Neural progenitor cell (in vitro differentiated cells): ENCODE results near the gene OR10J5.

ENCODE experiments used
- CTCF ChIP-seq: fragments of 200-600 bp; sonication (generic); IDR thresholded peaks from 2 replicates; pipeline ENCODE4 v1.5.1; 2017; ENCODE audit warnings: antibody characterized with exemption, mild to moderate bottlenecking
- EZH2 ChIP-seq: fragments of 200-600 bp; sonication (generic); IDR thresholded peaks from 2 replicates; pipeline ENCODE4 v1.6.1; 2017; ENCODE audit warnings: antibody characterized with exemption, mild to moderate bottlenecking, moderate library complexity
- EZH2phosphoT487 ChIP-seq: fragments of 200-600 bp; sonication (generic); IDR thresholded peaks from 2 replicates; pipeline ENCODE4 v1.6.1; 2017; ENCODE audit warnings: antibody characterized with exemption

GRCh38 chr1:159580340-159580739 is 44.5 kb upstream of the OR10J5 start:
- TF ChIP-seq EZH2phosphoT487 (no peak), CTCF (no peak), EZH2 (no peak)
